SU-DHL-6 (cell line): Measurements from ENCODE around the gene COL6A3.

Experiments
- CTCF ChIP-seq: fragments of 200-600 bp; sonication (generic); IDR thresholded peaks from one replicate; pipeline ENCODE4 v1.5.1; 2017; ENCODE audit warnings: antibody characterized with exemption, mild to moderate bottlenecking, low read length, moderate library complexity; ENCODE audit not compliant: insufficient read depth, poor library complexity, severe bottlenecking
- EZH2phosphoT487 ChIP-seq: fragments of 200-600 bp; sonication (generic), shearing (Covaris generic); conservative IDR thresholded peaks from 2 replicates; pipeline ENCODE4 v1.6.1; 2018; ENCODE audit warnings: mild to moderate bottlenecking, antibody characterized with exemption, low read length, moderate library complexity, mixed read lengths

GRCh38 chr2:237397072-237397471 is 16.9 kb downstream of the COL6A3 start:
- no peak for TF ChIP-seq CTCF
- TF ChIP-seq EZH2phosphoT487: no peak
